Mononuclear cell (primary cell): ENCODE measurements around the gene NDUFAF2. TPM values are rescaled to one million over a fixed set of nuclear protein-coding genes. Genes with fewer than 3 reads are reported as not detected.
"Not testable (repeated sequence)": the region's sequence is repeated elsewhere in the genome, so short reads cannot be mapped to it uniquely, and the experiment has no call there.

Experiments
- H3K27me3 ChIP-seq: 2 replicates; pipeline ENCODE4 v1.6.0; 2011; ENCODE audit warnings: low read length, control low read depth; ENCODE audit not compliant: insufficient read depth
- H3K4me1 ChIP-seq: 2 replicates; pipeline ENCODE4 v1.5.1; 2011; ENCODE audit warnings: mild to moderate bottlenecking, low read length, control low read depth; ENCODE audit not compliant: insufficient read depth
- H3K4me3 ChIP-seq: 2 replicates; pipeline ENCODE4 v1.5.1; 2011; ENCODE audit warnings: mild to moderate bottlenecking, low read length, moderate library complexity
- H3K9me3 ChIP-seq: 2 replicates; pipeline ENCODE4 v1.5.1; 2011; ENCODE audit warnings: low read depth, mild to moderate bottlenecking, control low read depth, low read length
- total RNA-seq: library from RNA; depleted of rRNA; stranded (reverse); fragments of >200 nt; gene quantifications from one replicate; pipeline ENCODE4 v1.2.3, GENCODE V29; 2012

Gene NDUFAF2
- total RNA-seq, 1 donor: 5.7 TPM

- H3K4me3 ChIP-seq: no peak overlapping the region
- no peaks in the 10 kb centered on the region for H3K4me1 ChIP-seq
- no peaks in the 10 kb centered on the region for H3K9me3 ChIP-seq
- no peaks in the 10 kb centered on the region for H3K27me3 ChIP-seq
Measured at GRCh38 chr5:61009907-61010306, 64.9 kb downstream of the NDUFAF2 start.

GRCh38 chr5:61010467-61011454, 65.8 kb downstream of the NDUFAF2 start:
- Histone ChIP-seq H3K9me3 (no peaks in the 10 kb centered on the region), H3K27me3 (no peaks in the 10 kb centered on the region), H3K4me3 (no peak overlapping the region), H3K4me1 (no peaks in the 10 kb centered on the region)

- Histone ChIP-seq H3K4me1 (no peaks in the 10 kb centered on the region), H3K9me3 (no peaks in the 10 kb centered on the region), H3K27me3 (no peaks in the 10 kb centered on the region), H3K4me3 (no peak overlapping the region)
Measured at GRCh38 chr5:61018062-61018461, 73.1 kb downstream of the NDUFAF2 start.

GRCh38 chr5:61019642-61020041, 74.6 kb downstream of the NDUFAF2 start:
- Histone ChIP-seq H3K9me3 (no peaks in the 10 kb centered on the region), H3K4me3 (no peak overlapping the region), H3K27me3 (no peaks in the 10 kb centered on the region), H3K4me1 (no peaks in the 10 kb centered on the region)

- Histone ChIP-seq H3K4me3 (no peak overlapping the region), H3K9me3 (no peaks in the 10 kb centered on the region), H3K4me1 (no peaks in the 10 kb centered on the region), H3K27me3 (no peaks in the 10 kb centered on the region)
Measured at GRCh38 chr5:61020415-61020814, 75.4 kb downstream of the NDUFAF2 start.

GRCh38 chr5:61023131-61023530, 78.1 kb downstream of the NDUFAF2 start:
- Histone ChIP-seq H3K4me3 (no peak overlapping the region), H3K4me1 (no peaks in the 10 kb centered on the region), H3K27me3 (no peaks in the 10 kb centered on the region), H3K9me3 (no peaks in the 10 kb centered on the region)

- Histone ChIP-seq H3K9me3 (no peaks in the 10 kb centered on the region), H3K4me1 (no peaks in the 10 kb centered on the region), H3K27me3 (no peaks in the 10 kb centered on the region), H3K4me3 (no peak overlapping the region)
Measured at GRCh38 chr5:61026004-61026403, 81.0 kb downstream of the NDUFAF2 start.

- Histone ChIP-seq H3K4me1 (no peaks in the 10 kb centered on the region), H3K9me3 (no peaks in the 10 kb centered on the region), H3K4me3 (no peak overlapping the region), H3K27me3 (no peaks in the 10 kb centered on the region)
Measured at GRCh38 chr5:61028382-61028781, 83.4 kb downstream of the NDUFAF2 start.

- H3K4me3 ChIP-seq: no peak overlapping the region
- H3K4me1 ChIP-seq: no peaks in the 10 kb centered on the region
- no peaks in the 10 kb centered on the region for H3K27me3 ChIP-seq
- no peaks in the 10 kb centered on the region for H3K9me3 ChIP-seq
Measured at GRCh38 chr5:61029456-61030162, 84.6 kb downstream of the NDUFAF2 start.

- Histone ChIP-seq H3K4me1 (no peaks in the 10 kb centered on the region), H3K9me3 (no peaks in the 10 kb centered on the region), H3K27me3 (no peaks in the 10 kb centered on the region), H3K4me3 (no peak overlapping the region)
Measured at GRCh38 chr5:61030163-61030482, 85.1 kb downstream of the NDUFAF2 start.

- H3K4me3 ChIP-seq, H3K9me3 ChIP-seq, H3K4me1 ChIP-seq, H3K27me3 ChIP-seq: not testable (repeated sequence)
Measured at GRCh38 chr5:61031301-61031700, 86.3 kb downstream of the NDUFAF2 start.

GRCh38 chr5:61044545-61044944, 99.5 kb downstream of the NDUFAF2 start:
- Histone ChIP-seq H3K9me3 (no peaks in the 10 kb centered on the region), H3K4me3 (no peak overlapping the region), H3K4me1 (no peaks in the 10 kb centered on the region), H3K27me3 (no peaks in the 10 kb centered on the region)

- Histone ChIP-seq H3K4me3 (no peak overlapping the region), H3K27me3 (no peaks in the 10 kb centered on the region), H3K9me3 (no peaks in the 10 kb centered on the region), H3K4me1 (no peaks in the 10 kb centered on the region)
Measured at GRCh38 chr5:61047346-61047745, 102.3 kb downstream of the NDUFAF2 start.

GRCh38 chr5:61048534-61048933, 103.5 kb downstream of the NDUFAF2 start:
- Histone ChIP-seq H3K4me1 (no peaks in the 10 kb centered on the region), H3K9me3 (no peaks in the 10 kb centered on the region)

GRCh38 chr5:61050292-61050691, 105.3 kb downstream of the NDUFAF2 start:
- Histone ChIP-seq H3K9me3 (no peaks in the 10 kb centered on the region), H3K4me1 (no peaks in the 10 kb centered on the region), H3K4me3 (no peak overlapping the region), H3K27me3 (no peaks in the 10 kb centered on the region)

More at GRCh38 chr5:61048534-61048933, 103.5 kb downstream of the NDUFAF2 start:
- no peak overlapping the region for H3K4me3 ChIP-seq
- H3K27me3 ChIP-seq: no peaks in the 10 kb centered on the region
